Heart right ventricle (tissue), 16 donors: ENCODE data around the gene PHACTR2. TPM values are rescaled to one million over a fixed set of nuclear protein-coding genes. Genes with fewer than 3 reads are reported as not detected.
A peak's percentile ranks its signal among the peaks of the same experiment; 100 is the strongest.

Experiments used
- ATAC-seq, 8 donors: fragments of 200-7000 bp; cut with Tn5 transposase; one replicate each; pipeline ENCODE4 v1.9.1; 2020; ENCODE audit warnings: mild to moderate bottlenecking in 8 of 8, moderate library complexity in 8 of 8, moderate number of reproducible peaks in 1 of 8
- DNase-seq, 2 donors: peaks; one replicate each; pipeline ENCODE4 v3.0.0-alpha.2; 2020
- H3K27ac ChIP-seq, 10 donors: fragments of 200-600 bp; sonication (generic) in 2 of 10; one replicate each; pipeline versions ENCODE4 v1.5.0 to v1.8.0; 2020 to 2022; ENCODE audit warnings: mild to moderate bottlenecking in 3 of 10
- H3K27me3 ChIP-seq, 7 donors: fragments of 200-600 bp; one replicate each; pipeline ENCODE4 v1.8.0; 2021 to 2022; ENCODE audit warnings: mild to moderate bottlenecking in 2 of 7
- H3K36me3 ChIP-seq, 9 donors: fragments of 200-600 bp; sonication (generic) in 1 of 9; one replicate each; pipeline versions ENCODE4 v1.5.0 to v1.8.0; 2020 to 2022; ENCODE audit warnings: mild to moderate bottlenecking in 2 of 9
- H3K4me1 ChIP-seq, 9 donors: fragments of 200-600 bp; sonication (generic) in 1 of 9; one replicate each; pipeline versions ENCODE4 v1.5.0 to v1.8.0; 2020 to 2022; ENCODE audit warnings: mild to moderate bottlenecking in 4 of 9
- H3K4me3 ChIP-seq, 10 donors: fragments of 200-600 bp; sonication (generic) in 2 of 10; one replicate each; pipeline versions ENCODE4 v1.5.0 to v1.8.0; 2020 to 2022; ENCODE audit warnings: mild to moderate bottlenecking in 7 of 10, moderate library complexity in 2 of 10
- H3K9me3 ChIP-seq, 11 donors: fragments of 200-600 bp in 10 of 11; sonication (generic) in 2 of 11; one replicate each; pipeline versions ENCODE4 v1.5.0 to v1.8.0; 2013 to 2022; ENCODE audit warnings: mild to moderate bottlenecking in 2 of 11, control low read depth in 1 of 11, moderate library complexity in 1 of 11
- CTCF ChIP-seq, 9 donors: fragments of 200-600 bp; sonication (generic) in 2 of 9; IDR thresholded peaks; one replicate each; pipeline versions ENCODE4 v1.5.0 to v1.8.0; 2021 to 2022; ENCODE audit warnings: antibody characterized with exemption in 9 of 9, mild to moderate bottlenecking in 5 of 9, moderate library complexity in 1 of 9
- WGBS, 2 donors: extraction: QIAGEN DNeasy Blood & Tissue Kit; methylation state at CpG; one replicate each; pipeline ENCODE4 v1.1.7; 2013; ENCODE audit warnings: inconsistent platforms in 1 of 2; 5-methylcytosine and 5-hydroxymethylcytosine counted together
- intact Hi-C, 10 donors: fragments of 100-400 bp; cut with DNase I; formaldehyde crosslinking; loops; one replicate each; pipeline versions ENCODE4 v1.11.1 to v1.14.2; 2022
- polyA plus RNA-seq, 2 donors: library from polyadenylated mRNA; stranded (reverse); fragments of 200-250 nt; gene quantifications; one replicate each; pipeline ENCODE4 v1.2.3, GENCODE V29; 2013
- total RNA-seq, 10 donors: library from RNA; stranded (reverse); fragmentation: NEBNext Ultra II Directional in 3 of 10; extraction: Animal tissue kit (Norgen Biotek cat#: 25700) in 3 of 10; gene quantifications; one replicate each; pipeline versions ENCODE4 v1.2.1 to v1.2.4, GENCODE V29; 2021 to 2023
- donor health status: Arrhythmogenic right ventricular cardiomyopathy.
- donor health status: ischemic (EF 13 %, LVEDD 7.1; RV severe dilation, severe dysfunction).
- donor health status: healthy with polysubstance abuse.
- donor health status: DM: no; HTN: yes; CAD: no.
- donor health status: DM: no; HTN: no; CAD: no.
- donor health status: ischemic (EF 25% LVEDD 6.9; RV normal size, moderate dysfunction).
- donor health status: ischemic (EF 25% LVEDD 5.7; RV mildly dilated, moderate dysfunction).
- donor health status: healthy.
- donor health status: DM: yes; HTN: yes; CAD: no.
- donor health status: Ischemic cardiomyopathy.
- donor health status: ischemic (EF 35%, LVEDD 5.7; RV mildly dilated, moderate dysfunction).
- donor health status: nonischemic (EF 11% LVEDD 7.7; RV severe dilation, severe dysfunction).
- donor health status: DM: yes; HTN: yes; CAD: no.
- donor health status: PGD.
- donor health status: ischemic (EF 29% LVEDD 5.4; RV normal size, mild dysfunction).
- donor health status: nonischemic (EF 23%, LVEDD 6.1; RV moderate dilation, normal function).

PHACTR2 gene
- total and polyA plus RNA-seq, 12 donors, result 6.5 to 96.3 (median 70.2) TPM

DNA sequence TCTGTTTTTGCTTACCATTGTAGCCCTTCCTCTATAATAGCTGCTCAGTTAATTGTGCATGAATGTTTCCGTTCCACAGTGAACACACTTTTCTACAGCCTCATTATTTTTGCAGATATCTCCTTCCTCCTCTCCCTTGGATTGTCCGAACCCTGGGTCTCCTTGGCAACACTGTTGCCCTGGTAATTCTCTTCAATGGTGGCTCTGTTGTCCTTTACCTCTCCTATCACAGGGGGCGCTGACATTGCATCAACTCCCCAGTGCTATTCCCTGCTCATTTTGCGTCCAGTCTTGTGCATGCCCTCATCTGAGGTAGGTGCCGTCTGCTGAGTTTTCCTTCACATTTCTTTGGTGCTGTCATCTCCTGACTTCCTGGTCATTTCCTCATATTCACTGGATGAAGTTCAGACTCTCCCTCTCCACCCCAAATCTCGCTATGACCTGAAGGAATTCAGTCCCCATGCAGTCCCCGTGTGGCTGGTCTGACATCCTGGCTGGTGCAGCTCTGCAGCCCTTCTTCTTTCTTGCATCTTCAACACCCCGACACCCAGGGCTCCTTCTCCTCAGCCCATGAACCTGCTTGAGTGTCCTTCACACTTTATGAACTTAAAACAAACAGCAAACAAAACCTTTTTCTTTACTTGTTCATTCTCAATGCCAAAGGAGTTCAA is 21.1 kb downstream of the PHACTR2 start:
- 77 to 78% methylated on average over 8 of the region's 8 CpGs for WGBS, 2 donors
- Histone ChIP-seq H3K27ac (peak overlapping the region in 6 of 10 donors; percentile 14 to 77 (median 30)), H3K4me1 (peaks cover 0 to 98% (median 76%) of the 10 kb centered on the region in 9 donors), H3K9me3 (no peaks in the 10 kb centered on the region), H3K4me3 (no peak overlapping the region), H3K36me3 (no peaks in the 10 kb centered on the region), H3K27me3 (no peaks in the 10 kb centered on the region)
- intact Hi-C loops, result loop anchor here in 2 of 10 donors (5.0 to 10.0 kb wide), 2 partner anchors 33 to 46 kb away; no protein-coding TSS in a partner anchor
- ATAC-seq (peak in 1 of 8 donors; percentile 23), DNase-seq (no peak)
- no peak for TF ChIP-seq CTCF (IDR thresholded peaks at IDR 0.05)

DNA sequence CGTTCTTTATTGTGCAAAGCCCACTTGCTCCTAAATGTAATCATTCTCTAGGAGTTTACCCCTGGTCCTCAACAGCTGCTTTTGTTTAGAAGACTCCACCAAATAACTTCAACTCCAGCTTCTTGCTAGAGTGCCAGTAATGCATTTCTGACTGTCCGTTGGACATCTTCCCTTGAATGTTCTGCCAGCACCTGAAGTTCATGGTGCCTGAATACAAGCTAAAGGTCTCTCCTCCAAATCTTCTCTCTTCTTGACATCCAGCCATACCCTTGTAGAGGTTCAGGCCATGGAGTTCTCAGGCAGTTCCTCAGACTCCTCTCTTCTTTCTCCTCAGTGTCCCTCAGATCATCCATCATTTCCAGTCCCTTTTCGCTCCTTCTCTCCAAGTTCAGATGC is 21.7 kb downstream of the PHACTR2 start:
- intact Hi-C loops, result loop anchor here in 2 of 10 donors (5.0 to 10.0 kb wide), 2 partner anchors 33 to 45 kb away; no protein-coding TSS in a partner anchor
- H3K4me1 ChIP-seq, result peaks cover 0 to 94% (median 72%) of the 10 kb centered on the region in 9 donors
- H3K27ac ChIP-seq, result peak overlapping the region in 6 of 10 donors; percentile 14 to 77 (median 58)
- no peak overlapping the region for H3K4me3 ChIP-seq
- 74 to 80% methylated on average over 3 of the region's 3 CpGs for WGBS, 2 donors
- no peaks in the 10 kb centered on the region for H3K9me3 ChIP-seq
- no peak for TF ChIP-seq CTCF (IDR thresholded peaks at IDR 0.05)
- no peak for ATAC-seq
- no peaks in the 10 kb centered on the region for H3K36me3 ChIP-seq
- H3K27me3 ChIP-seq, result no peaks in the 10 kb centered on the region
- no peak for DNase-seq

GRCh38 chr6:143700684-143701348 is 23.1 kb downstream of the PHACTR2 start:
- 33 to 40% methylated on average over 8 of the region's 8 CpGs for WGBS, 2 donors
- Histone ChIP-seq H3K4me1 (peaks cover 0 to 83% (median 58%) of the 10 kb centered on the region in 9 donors), H3K4me3 (peak overlapping the region in 4 of 10 donors; percentile 1 to 23 (median 10)), H3K36me3 (no peaks in the 10 kb centered on the region), H3K9me3 (no peaks in the 10 kb centered on the region), H3K27me3 (no peaks in the 10 kb centered on the region), H3K27ac (peak overlapping the region; percentile 41 to 77 (median 66))
- intact Hi-C loops, result loop anchor here in 1 of 10 donors (5.0 kb wide), 1 partner anchor 46 kb away; no protein-coding TSS in a partner anchor
- ATAC-seq, result peak; percentile 47 to 92 (median 85)
- TF ChIP-seq CTCF (IDR thresholded peaks at IDR 0.05), result no peak
- peak in 1 of 2 donors; percentile 56 for DNase-seq
